ENCODE measurements around the gene PCED1A.

PCED1A gene

DNA sequence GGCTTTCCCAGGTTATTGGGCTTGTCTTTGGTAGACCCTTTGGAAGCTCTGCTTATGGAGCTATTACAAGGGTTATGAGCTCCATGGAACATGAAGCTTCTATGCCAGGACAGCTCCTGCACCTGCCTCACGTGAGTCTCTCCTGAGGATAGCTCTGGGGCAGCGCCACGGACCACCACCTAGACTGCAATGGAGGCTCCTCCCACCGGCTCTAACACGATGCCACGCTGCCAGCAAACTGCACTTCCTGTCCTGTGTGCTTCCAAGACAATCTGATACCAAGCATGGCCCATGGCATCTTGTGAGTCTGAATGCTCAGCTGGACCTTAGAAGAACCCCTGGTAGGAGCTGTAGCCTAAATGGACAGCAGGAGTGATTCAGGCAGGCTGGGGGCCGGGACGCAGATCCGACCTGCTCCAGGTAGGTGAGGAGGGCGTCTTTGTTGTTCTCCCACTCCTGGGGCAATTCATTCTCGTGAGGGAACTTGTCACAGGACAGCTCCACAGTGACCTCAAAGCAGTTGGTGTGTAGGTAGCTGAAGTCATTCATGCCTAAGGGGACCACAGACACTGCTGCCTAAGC is 45.5 kb downstream of the PCED1A start:
- H3K4me1 ChIP-seq (ENCODE audit: control insufficient read depth, insufficient read depth, low read length) = peaks cover 17% of the 10 kb centered on the region; the same call in 1 of the 2 replicates
- H3K27me3 ChIP-seq (ENCODE audit: control insufficient read depth, insufficient read depth, low read length) = peaks cover 2% of the 10 kb centered on the region; the same call in 1 of the 2 replicates
- no peak overlapping the region for H3K9ac ChIP-seq (ENCODE audit: low read length)
- no peaks in the 10 kb centered on the region for H3K9me3 ChIP-seq (ENCODE audit: control insufficient read depth, insufficient read depth, low read depth, low read length)
- no peak overlapping the region for H3K27ac ChIP-seq (ENCODE audit: low read depth, low read length)
- no peak overlapping the region for H3K4me3 ChIP-seq (ENCODE audit: low read depth, low read length)
- H3K36me3 ChIP-seq (ENCODE audit: control insufficient read depth, insufficient read depth, low read length) = peaks cover 56% of the 10 kb centered on the region

DNA sequence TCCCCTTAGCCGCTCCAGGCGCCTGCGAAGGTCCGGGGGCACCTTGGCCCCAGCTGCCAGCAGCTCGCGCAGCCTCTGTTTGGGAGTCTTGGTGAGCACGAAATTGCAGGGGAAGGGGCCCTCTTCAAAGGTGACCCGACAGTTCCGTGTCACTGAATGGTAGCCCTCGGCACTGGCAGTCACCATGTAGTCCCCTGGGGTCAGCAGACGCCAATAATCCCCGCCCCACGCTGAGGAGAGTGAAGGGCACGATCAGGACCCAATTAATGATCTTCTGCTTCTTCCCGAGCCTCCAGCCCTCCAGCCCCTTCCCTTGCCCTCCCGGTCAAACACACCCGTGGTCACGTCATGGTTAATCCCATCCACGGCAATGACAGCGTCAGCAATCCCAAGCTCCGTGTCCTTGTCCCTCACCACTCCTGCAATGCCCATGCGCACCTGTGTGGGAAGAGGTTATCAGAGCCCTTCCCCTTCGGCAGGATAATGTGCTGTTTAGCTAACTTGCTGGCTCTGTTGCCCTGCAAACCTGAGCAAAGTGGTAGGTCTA is 46.2 kb downstream of the PCED1A start:
- H3K36me3 ChIP-seq (ENCODE audit: control insufficient read depth, insufficient read depth, low read length) = peaks cover 56% of the 10 kb centered on the region
- H3K27me3 ChIP-seq (ENCODE audit: control insufficient read depth, insufficient read depth, low read length) = no peaks in the 10 kb centered on the region
- no peak overlapping the region for H3K9ac ChIP-seq (ENCODE audit: low read length)
- no peak overlapping the region for H3K4me3 ChIP-seq (ENCODE audit: low read depth, low read length)
- no peaks in the 10 kb centered on the region for H3K9me3 ChIP-seq (ENCODE audit: control insufficient read depth, insufficient read depth, low read depth, low read length)
- peaks cover 10% of the 10 kb centered on the region; the same call in 1 of the 2 replicates for H3K4me1 ChIP-seq (ENCODE audit: control insufficient read depth, insufficient read depth, low read length)
- no peak overlapping the region for H3K27ac ChIP-seq (ENCODE audit: low read depth, low read length)

DNA sequence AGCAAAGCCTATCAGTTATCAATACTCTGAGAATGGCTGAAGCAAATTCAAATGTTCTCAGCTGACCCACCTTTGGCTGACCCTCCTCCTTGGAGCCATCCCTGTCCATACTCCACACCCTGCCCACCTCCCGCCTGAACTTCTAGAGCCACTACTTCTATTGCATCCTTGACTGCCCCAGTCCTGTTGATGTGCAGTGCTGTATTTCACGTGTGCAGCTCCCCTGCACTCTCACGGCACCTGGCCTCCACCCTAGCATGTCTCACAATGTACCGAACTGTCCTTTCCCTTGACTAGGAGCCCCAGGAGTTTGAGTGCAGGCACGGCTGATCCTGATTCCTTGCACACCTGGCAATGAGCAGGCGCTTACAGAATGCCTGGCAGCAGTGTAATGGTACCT is 47.0 kb downstream of the PCED1A start:
- no peak overlapping the region for H3K4me3 ChIP-seq (ENCODE audit: low read depth, low read length)
- no peaks in the 10 kb centered on the region for H3K9me3 ChIP-seq (ENCODE audit: control insufficient read depth, insufficient read depth, low read depth, low read length)
- H3K9ac ChIP-seq (ENCODE audit: low read length) = no peak overlapping the region
- H3K27me3 ChIP-seq (ENCODE audit: control insufficient read depth, insufficient read depth, low read length) = no peaks in the 10 kb centered on the region
- no peak overlapping the region for H3K27ac ChIP-seq (ENCODE audit: low read depth, low read length)
- H3K4me1 ChIP-seq (ENCODE audit: control insufficient read depth, insufficient read depth, low read length) = peaks cover 2% of the 10 kb centered on the region; the same call in 1 of the 2 replicates
- H3K36me3 ChIP-seq (ENCODE audit: control insufficient read depth, insufficient read depth, low read length) = peaks cover 52% of the 10 kb centered on the region
